Fibroblast of lung (primary cell): ENCODE results near the gene DYSF. TPM values are rescaled to one million over a fixed set of nuclear protein-coding genes. Genes with fewer than 3 reads are reported as not detected.

Source experiments
- DNase-seq, 2 donors: peaks; one replicate each; pipeline versions ENCODE4 v3.0.0 to v3.0.0-alpha.2; 2010; ENCODE audit warnings: low read depth in 2 of 2
- H2AFZ ChIP-seq: 2 replicates; pipeline ENCODE4 v1.5.1; 2012; ENCODE audit warnings: low read length, control low read depth, inconsistent platforms
- H3K27ac ChIP-seq: 2 replicates; pipeline ENCODE4 v1.5.1; 2011; ENCODE audit warnings: low read length, control low read depth; ENCODE audit not compliant: insufficient read depth
- H3K27me3 ChIP-seq: 2 replicates; pipeline ENCODE4 v1.5.1; 2011; ENCODE audit warnings: mild to moderate bottlenecking, low read length; ENCODE audit not compliant: control insufficient read depth, insufficient read depth
- H3K36me3 ChIP-seq: 2 replicates; pipeline ENCODE4 v1.5.1; 2011; ENCODE audit warnings: low read length; ENCODE audit not compliant: control insufficient read depth, insufficient read depth
- H3K4me1 ChIP-seq: 2 replicates; pipeline ENCODE4 v1.5.1; 2011; ENCODE audit warnings: low read length; ENCODE audit not compliant: control insufficient read depth, insufficient read depth; ENCODE audit errors: extremely low read depth
- H3K4me2 ChIP-seq: 2 replicates; pipeline ENCODE4 v1.5.1; 2011; ENCODE audit warnings: low read length, control low read depth; ENCODE audit not compliant: insufficient read depth; ENCODE audit errors: extremely low read depth
- H3K4me3 ChIP-seq, 4 experiments: fragments of 200-600 bp in 1 of 4; sonication (generic) in 1 of 4; replicated peaks in 1 of 4; 2 replicates each; pipeline ENCODE4 v1.5.1; 2011 to 2016; ENCODE audit warnings: low read length in 4 of 4, low read depth in 3 of 4, mild to moderate bottlenecking in 3 of 4, control low read depth in 2 of 4, inconsistent platforms in 1 of 4, mixed read lengths in 1 of 4; ENCODE audit not compliant: insufficient read depth in 1 of 4; ENCODE audit errors: control extremely low read depth in 1 of 4
- H3K79me2 ChIP-seq: 2 replicates; pipeline ENCODE4 v1.5.1; 2012; ENCODE audit warnings: mild to moderate bottlenecking, low read length, inconsistent platforms; ENCODE audit not compliant: control insufficient read depth, insufficient read depth
- H3K9ac ChIP-seq: 2 replicates; pipeline ENCODE4 v1.5.1; 2011; ENCODE audit warnings: mild to moderate bottlenecking, low read length, control low read depth; ENCODE audit not compliant: insufficient read depth
- H3K9me3 ChIP-seq: 2 replicates; pipeline ENCODE4 v1.5.1; 2012; ENCODE audit warnings: low read depth, low read length; ENCODE audit not compliant: control insufficient read depth, insufficient read depth
- H4K20me1 ChIP-seq: 2 replicates; pipeline ENCODE4 v1.5.1; 2011; ENCODE audit warnings: low read length; ENCODE audit not compliant: control insufficient read depth, insufficient read depth; ENCODE audit errors: extremely low read depth
- CTCF ChIP-seq, 2 donors: IDR thresholded peaks in 1 of 2; conservative IDR thresholded peaks in 1 of 2; 1 replicate in 1 of 2; 2 replicates in 1 of 2; pipeline ENCODE4 v1.5.1; 2011 to 2012; ENCODE audit warnings: low read length in 2 of 2, control low read depth in 1 of 2, inconsistent platforms in 1 of 2, low read depth in 1 of 2, mild to moderate bottlenecking in 1 of 2
- EZH2 ChIP-seq: IDR thresholded peaks from 2 replicates; pipeline ENCODE4 v1.5.1; 2012; ENCODE audit warnings: low read length, control low read depth, mild to moderate bottlenecking; ENCODE audit errors: missing control alignments
- polyA plus RNA-seq, 2 donors: library from polyadenylated mRNA; depleted of rRNA in 1 of 2; stranded (reverse) in 1 of 2; unstranded in 1 of 2; fragments of >200 nt; gene quantifications; 2 replicates each; pipeline ENCODE4 v1.2.1, GENCODE V29; 2011 to 2012; ENCODE audit warnings: missing spikeins in 1 of 2
- total RNA-seq: library from RNA; depleted of rRNA; stranded (reverse); fragments of >200 nt; gene quantifications from 2 replicates; pipeline ENCODE4 v1.2.1, GENCODE V29; 2014

The DYSF gene
- total and polyA plus RNA-seq, 2 donors (not counting 1 experiment from before 2014, with no cell fraction given): under 0.01 to 0.67 TPM

- no peak overlapping the region for H2AFZ ChIP-seq
Observed at GRCh38 chr2:71474744-71475397, 21.5 kb downstream of the DYSF start.

GRCh38 chr2:71476495-71476894, 23.1 kb downstream of the DYSF start:
- DNase-seq: no peak

More at GRCh38 chr2:71474744-71475397, 21.5 kb downstream of the DYSF start:
- TF ChIP-seq EZH2 (no peak), CTCF (conservative IDR thresholded peaks at IDR 0.05 in 1 of 2, IDR thresholded peaks at IDR 0.05 in 1 of 2; ENCODE audit: low read depth in 1 of 2, low read length in 2 of 2) (no peak)
- no peak overlapping the region for H3K27ac ChIP-seq
- H3K4me2 ChIP-seq: no peak overlapping the region
- no peaks in the 10 kb centered on the region for H3K9me3 ChIP-seq
- peaks cover 3% of the 10 kb centered on the region for H3K27me3 ChIP-seq
- no peaks in the 10 kb centered on the region for H3K36me3 ChIP-seq
- no peak overlapping the region for H3K9ac ChIP-seq
- H3K79me2 ChIP-seq: no peaks in the 10 kb centered on the region
- H4K20me1 ChIP-seq: no peaks in the 10 kb centered on the region
- DNase-seq: no peak
- no peak overlapping the region for H3K4me3 ChIP-seq
- peaks cover 2% of the 10 kb centered on the region for H3K4me1 ChIP-seq

GRCh38 chr2:71477231-71477691, 23.9 kb downstream of the DYSF start:
- Histone ChIP-seq H4K20me1 (no peaks in the 10 kb centered on the region), H3K9ac (no peak overlapping the region), H3K27me3 (peaks cover 6% of the 10 kb centered on the region), H2AFZ (no peak overlapping the region), H3K36me3 (no peaks in the 10 kb centered on the region), H3K79me2 (no peaks in the 10 kb centered on the region), H3K9me3 (no peaks in the 10 kb centered on the region), H3K4me3 (no peak overlapping the region), H3K4me2 (no peak overlapping the region), H3K4me1 (no peaks in the 10 kb centered on the region), H3K27ac (no peak overlapping the region)
- no peak for TF ChIP-seq CTCF (conservative IDR thresholded peaks at IDR 0.05 in 1 of 2, IDR thresholded peaks at IDR 0.05 in 1 of 2; ENCODE audit: low read depth in 1 of 2, low read length in 2 of 2)
- no peak for TF ChIP-seq EZH2
- no peak for DNase-seq

More at GRCh38 chr2:71476495-71476894, 23.1 kb downstream of the DYSF start:
- Histone ChIP-seq H4K20me1 (no peaks in the 10 kb centered on the region), H2AFZ (no peak overlapping the region), H3K4me3 (no peak overlapping the region), H3K4me2 (no peak overlapping the region), H3K27me3 (peaks cover 6% of the 10 kb centered on the region), H3K36me3 (no peaks in the 10 kb centered on the region), H3K79me2 (no peaks in the 10 kb centered on the region), H3K9ac (no peak overlapping the region), H3K9me3 (no peaks in the 10 kb centered on the region), H3K4me1 (no peaks in the 10 kb centered on the region), H3K27ac (no peak overlapping the region)
- no peak for TF ChIP-seq EZH2
- TF ChIP-seq CTCF (conservative IDR thresholded peaks at IDR 0.05 in 1 of 2, IDR thresholded peaks at IDR 0.05 in 1 of 2; ENCODE audit: low read depth in 1 of 2, low read length in 2 of 2): no peak
